Suprapubic skin (tissue), 4 donors: ENCODE measurements around the gene LIN7A. TPM values are rescaled to one million over a fixed set of nuclear protein-coding genes. Genes with fewer than 3 reads are reported as not detected.

Source experiments
- DNase-seq, 2 donors: peaks; one replicate each; pipeline ENCODE4 v3.0.0-alpha.2; 2019; ENCODE audit warnings: low spot score in 2 of 2
- H3K27ac ChIP-seq: fragments of 200-600 bp; sonication (generic); one replicate; pipeline ENCODE4 v1.5.1; 2019
- H3K27me3 ChIP-seq: fragments of 200-600 bp; sonication (generic); one replicate; pipeline ENCODE4 v1.5.1; 2019
- H3K36me3 ChIP-seq: fragments of 200-600 bp; sonication (generic); one replicate; pipeline ENCODE4 v1.5.1; 2019
- H3K4me1 ChIP-seq: fragments of 200-600 bp; sonication (generic); one replicate; pipeline ENCODE4 v1.5.1; 2019
- H3K4me3 ChIP-seq: fragments of 200-600 bp; sonication (generic); one replicate; pipeline ENCODE4 v1.5.1; 2019; ENCODE audit warnings: mild to moderate bottlenecking
- H3K9me3 ChIP-seq: fragments of 200-600 bp; sonication (generic); one replicate; pipeline ENCODE4 v1.5.1; 2019
- EP300 ChIP-seq: sonication (generic); formaldehyde crosslinking; IDR thresholded peaks from one replicate; pipeline ENCODE4 v1.6.1; 2017; ENCODE audit warnings: antibody characterized with exemption
- POLR2A ChIP-seq, 2 donors: fragments of 450-650 bp; IDR thresholded peaks; one replicate each; pipeline ENCODE4 v1.6.1; 2017; ENCODE audit warnings: antibody characterized with exemption in 2 of 2, mild to moderate bottlenecking in 2 of 2, moderate library complexity in 2 of 2
- POLR2AphosphoS5 ChIP-seq, 3 donors: sonication (generic); formaldehyde crosslinking; IDR thresholded peaks; one replicate each; pipeline ENCODE4 v1.6.1; 2017; ENCODE audit warnings: antibody characterized with exemption in 3 of 3
- WGBS: methylation state at CpG from one replicate; pipeline ENCODE4 v1.1.5; 2018; 5-methylcytosine and 5-hydroxymethylcytosine counted together
- total RNA-seq, 4 donors: library from RNA; depleted of rRNA; stranded (reverse); fragments of >200 nt; gene quantifications; one replicate each; pipeline ENCODE4 v1.1.0, GENCODE V29; 2016
- TF ChIP-seq, protein P1 (sequence below), 2 donors: fragments of 200-600 bp in 1 of 2; fragments of 450-650 bp in 1 of 2; sonication (generic) in 1 of 2; IDR thresholded peaks; one replicate each; pipeline ENCODE4 v1.5.1; 2016 to 2019; ENCODE audit warnings: antibody characterized with exemption in 2 of 2, mild to moderate bottlenecking in 1 of 2, moderate library complexity in 1 of 2

The LIN7A gene
- total RNA-seq, 4 donors from 2014 or later, result 0.30 to 2.6 (median 0.81) TPM

DNA sequence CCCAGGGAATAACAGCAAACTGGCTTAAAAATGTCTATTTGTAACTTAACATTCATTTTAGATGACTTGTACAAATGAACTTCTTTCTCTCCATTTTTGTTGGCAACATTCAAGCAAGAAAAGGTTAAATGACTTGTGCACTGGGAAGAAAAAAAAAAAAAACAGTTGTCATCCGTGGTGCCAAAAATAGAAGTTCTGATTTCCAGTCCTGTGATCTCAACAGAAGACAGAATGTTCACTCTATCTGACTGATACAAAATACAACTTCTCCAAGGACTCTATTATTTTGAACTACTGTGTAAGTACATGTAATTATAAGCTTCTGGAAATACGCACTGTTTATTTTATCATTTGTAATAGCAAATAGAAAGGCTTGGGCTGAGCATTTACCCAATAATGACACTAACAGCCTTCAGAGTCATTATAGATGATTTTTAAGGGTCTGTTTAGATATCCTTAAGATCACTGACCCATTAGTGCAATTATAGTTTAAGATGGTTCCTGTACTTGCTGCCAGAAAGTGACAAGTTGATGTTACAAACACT lies 59.9 kb downstream of the LIN7A start:
- TF ChIP-seq POLR2AphosphoS5 (IDR thresholded peaks at IDR 0.05) (no peak), EP300 (no peak), POLR2A (IDR thresholded peaks at IDR 0.05) (no peak)
- TF ChIP-seq, protein P1, sequence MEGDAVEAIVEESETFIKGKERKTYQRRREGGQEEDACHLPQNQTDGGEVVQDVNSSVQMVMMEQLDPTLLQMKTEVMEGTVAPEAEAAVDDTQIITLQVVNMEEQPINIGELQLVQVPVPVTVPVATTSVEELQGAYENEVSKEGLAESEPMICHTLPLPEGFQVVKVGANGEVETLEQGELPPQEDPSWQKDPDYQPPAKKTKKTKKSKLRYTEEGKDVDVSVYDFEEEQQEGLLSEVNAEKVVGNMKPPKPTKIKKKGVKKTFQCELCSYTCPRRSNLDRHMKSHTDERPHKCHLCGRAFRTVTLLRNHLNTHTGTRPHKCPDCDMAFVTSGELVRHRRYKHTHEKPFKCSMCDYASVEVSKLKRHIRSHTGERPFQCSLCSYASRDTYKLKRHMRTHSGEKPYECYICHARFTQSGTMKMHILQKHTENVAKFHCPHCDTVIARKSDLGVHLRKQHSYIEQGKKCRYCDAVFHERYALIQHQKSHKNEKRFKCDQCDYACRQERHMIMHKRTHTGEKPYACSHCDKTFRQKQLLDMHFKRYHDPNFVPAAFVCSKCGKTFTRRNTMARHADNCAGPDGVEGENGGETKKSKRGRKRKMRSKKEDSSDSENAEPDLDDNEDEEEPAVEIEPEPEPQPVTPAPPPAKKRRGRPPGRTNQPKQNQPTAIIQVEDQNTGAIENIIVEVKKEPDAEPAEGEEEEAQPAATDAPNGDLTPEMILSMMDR (IDR thresholded peaks at IDR 0.05), result no peak
- Histone ChIP-seq H3K9me3 (no peaks in the 10 kb centered on the region), H3K27me3 (no peaks in the 10 kb centered on the region), H3K27ac (no peak overlapping the region), H3K36me3 (no peaks in the 10 kb centered on the region), H3K4me3 (no peak overlapping the region), H3K4me1 (no peaks in the 10 kb centered on the region)
- DNase-seq, result no peak
- WGBS, result 39% methylated on average over 2 of the region's 2 CpGs

DNA sequence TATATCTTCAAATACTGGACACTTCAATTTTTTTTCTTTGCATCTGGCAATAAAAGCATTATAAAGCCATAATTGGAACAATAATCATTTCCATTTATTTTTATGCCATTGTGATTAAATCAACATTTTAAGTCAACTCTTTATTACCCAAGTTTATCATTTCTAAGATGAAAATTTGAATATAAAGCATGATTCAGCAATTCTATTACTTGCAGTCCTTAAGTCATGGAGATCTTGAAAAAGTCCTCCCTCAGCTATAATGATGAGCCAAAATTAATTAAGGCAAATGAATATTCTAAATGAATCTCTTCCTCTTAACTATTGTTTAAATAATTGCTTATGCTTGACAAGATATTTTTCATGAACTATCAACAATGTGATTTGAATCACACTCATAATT lies 65.7 kb downstream of the LIN7A start:
- Histone ChIP-seq H3K36me3 (no peaks in the 10 kb centered on the region), H3K9me3 (no peaks in the 10 kb centered on the region), H3K27ac (no peak overlapping the region), H3K27me3 (no peaks in the 10 kb centered on the region), H3K4me1 (no peaks in the 10 kb centered on the region), H3K4me3 (no peak overlapping the region)
- DNase-seq, result no peak
- TF ChIP-seq, protein P1 (IDR thresholded peaks at IDR 0.05), result no peak
- TF ChIP-seq POLR2A (IDR thresholded peaks at IDR 0.05) (no peak), POLR2AphosphoS5 (IDR thresholded peaks at IDR 0.05) (no peak), EP300 (no peak)

DNA sequence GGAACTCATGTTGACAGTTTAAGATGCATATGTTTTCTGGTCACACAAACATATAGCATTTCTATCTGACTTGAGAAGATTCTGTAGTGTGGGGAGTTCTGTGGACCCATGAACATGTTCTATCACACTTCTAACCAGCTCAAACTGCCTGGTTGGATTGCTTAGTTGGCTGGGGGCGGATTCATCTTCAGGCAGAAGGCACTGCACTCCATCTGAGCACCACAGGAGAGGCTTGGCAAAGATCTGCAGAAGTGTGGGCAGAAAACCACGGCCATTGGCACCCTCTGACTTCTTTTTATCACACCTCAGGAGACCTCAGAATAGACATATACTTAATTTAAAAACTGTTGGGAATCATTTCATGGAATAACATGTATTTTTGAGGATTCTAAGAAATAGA lies 68.5 kb downstream of the LIN7A start:
- no peak overlapping the region for H3K27ac ChIP-seq
- DNase-seq, result no peak
- no peaks in the 10 kb centered on the region for H3K36me3 ChIP-seq
- WGBS, result 65% methylated on average over 2 of the region's 2 CpGs
- no peak for TF ChIP-seq POLR2A (IDR thresholded peaks at IDR 0.05)
- no peak for TF ChIP-seq EP300
- TF ChIP-seq POLR2AphosphoS5 (IDR thresholded peaks at IDR 0.05), result no peak
- TF ChIP-seq, protein P1 (IDR thresholded peaks at IDR 0.05), result no peak
- no peaks in the 10 kb centered on the region for H3K27me3 ChIP-seq
- no peaks in the 10 kb centered on the region for H3K9me3 ChIP-seq
- H3K4me1 ChIP-seq, result peaks cover 3% of the 10 kb centered on the region
- H3K4me3 ChIP-seq, result no peak overlapping the region

DNA sequence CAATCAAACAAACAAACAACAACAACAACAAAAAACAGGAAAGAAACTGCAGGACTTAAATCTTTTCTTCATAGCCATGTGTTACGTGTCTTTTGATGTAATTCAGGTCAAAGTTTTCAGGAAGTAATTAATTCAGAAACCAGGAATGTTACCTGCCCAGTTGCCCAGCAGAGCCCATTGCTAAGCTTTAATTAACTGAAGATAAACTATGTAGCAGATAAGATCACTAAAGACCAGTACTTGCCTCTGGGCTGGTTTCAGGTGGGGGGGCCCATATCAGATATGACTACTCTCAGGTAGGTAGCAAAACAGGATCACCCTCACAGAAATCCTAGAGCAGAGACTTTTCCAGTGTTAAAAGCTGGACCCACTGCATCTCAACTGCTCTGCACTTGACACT lies 69.2 kb downstream of the LIN7A start:
- WGBS, result 81% methylated on average over 1 of the region's 1 CpG
- no peak overlapping the region for H3K27ac ChIP-seq
- H3K4me1 ChIP-seq, result peaks cover 3% of the 10 kb centered on the region
- no peak for TF ChIP-seq EP300
- no peak for TF ChIP-seq POLR2A (IDR thresholded peaks at IDR 0.05)
- TF ChIP-seq, protein P1 (IDR thresholded peaks at IDR 0.05), result no peak
- no peak for TF ChIP-seq POLR2AphosphoS5 (IDR thresholded peaks at IDR 0.05)
- no peak overlapping the region for H3K4me3 ChIP-seq
- no peaks in the 10 kb centered on the region for H3K36me3 ChIP-seq
- H3K27me3 ChIP-seq, result no peaks in the 10 kb centered on the region
- no peak for DNase-seq
- no peaks in the 10 kb centered on the region for H3K9me3 ChIP-seq

DNA sequence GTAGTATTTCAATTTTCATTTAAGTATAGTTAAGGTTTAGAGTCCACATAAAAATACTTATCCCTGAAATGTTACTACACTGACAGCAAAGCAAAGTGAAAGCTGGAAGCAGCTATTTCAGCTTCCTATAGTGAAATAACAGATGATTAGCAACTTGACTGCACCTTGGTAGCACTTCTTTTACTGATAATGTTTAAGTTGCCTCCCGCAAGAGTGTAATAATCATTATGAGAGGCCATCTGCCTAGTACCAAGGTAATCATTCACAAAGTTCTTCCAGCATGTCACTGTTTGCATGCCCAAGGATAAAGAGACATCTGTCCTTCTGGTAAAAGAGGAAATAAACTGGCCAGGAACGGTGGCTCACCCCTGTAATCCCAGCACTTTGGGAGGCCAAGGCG lies 69.8 kb downstream of the LIN7A start:
- no peak for DNase-seq
- Histone ChIP-seq H3K27me3 (no peaks in the 10 kb centered on the region), H3K4me3 (no peak overlapping the region), H3K27ac (no peak overlapping the region), H3K4me1 (peaks cover 3% of the 10 kb centered on the region), H3K9me3 (no peaks in the 10 kb centered on the region), H3K36me3 (no peaks in the 10 kb centered on the region)
- no peak for TF ChIP-seq POLR2A (IDR thresholded peaks at IDR 0.05)
- TF ChIP-seq, protein P1 (IDR thresholded peaks at IDR 0.05), result no peak
- no peak for TF ChIP-seq EP300
- 63% methylated on average over 3 of the region's 3 CpGs for WGBS
